Esophagus squamous epithelium (tissue), 4 donors: Measurements from ENCODE around the gene ST3GAL3.

Source experiments
- CTCF ChIP-seq, 6 experiments: fragments of 450-650 bp in 4 of 6; fragments of 200-600 bp in 2 of 6; sonication (generic) in 2 of 6; IDR thresholded peaks; one replicate each; pipeline ENCODE4 v1.5.1; 2016 to 2019; ENCODE audit warnings: antibody characterized with exemption in 6 of 6, mild to moderate bottlenecking in 4 of 6, moderate library complexity in 4 of 6
- POLR2A ChIP-seq, 4 donors: fragments of 450-650 bp; IDR thresholded peaks; one replicate each; pipeline ENCODE4 v1.6.1; 2017; ENCODE audit warnings: antibody characterized with exemption in 4 of 4, mild to moderate bottlenecking in 4 of 4, moderate library complexity in 3 of 4

GRCh38 chr1:43693371-43693770 lies 14.0 kb upstream of the ST3GAL3 start:
- TF ChIP-seq CTCF (IDR thresholded peaks at IDR 0.05) (no peak), POLR2A (IDR thresholded peaks at IDR 0.05) (no peak)
